GM19468 (cell line): ENCODE data around the gene PAX7.
"Not testable (repeated sequence)": the region's sequence is repeated elsewhere in the genome, so short reads cannot be mapped to it uniquely, and the experiment has no call there.

Source experiments
- ATAC-seq: cut with Tn5 transposase; IDR thresholded peaks from one replicate; pipeline ENCODE4 v1.9.1; 2021; ENCODE audit warnings: mild to moderate bottlenecking, moderate library complexity, moderate number of reproducible peaks; ENCODE audit not compliant: unreplicated experiment; ENCODE audit errors: extremely low read depth

PAX7 gene

DNA sequence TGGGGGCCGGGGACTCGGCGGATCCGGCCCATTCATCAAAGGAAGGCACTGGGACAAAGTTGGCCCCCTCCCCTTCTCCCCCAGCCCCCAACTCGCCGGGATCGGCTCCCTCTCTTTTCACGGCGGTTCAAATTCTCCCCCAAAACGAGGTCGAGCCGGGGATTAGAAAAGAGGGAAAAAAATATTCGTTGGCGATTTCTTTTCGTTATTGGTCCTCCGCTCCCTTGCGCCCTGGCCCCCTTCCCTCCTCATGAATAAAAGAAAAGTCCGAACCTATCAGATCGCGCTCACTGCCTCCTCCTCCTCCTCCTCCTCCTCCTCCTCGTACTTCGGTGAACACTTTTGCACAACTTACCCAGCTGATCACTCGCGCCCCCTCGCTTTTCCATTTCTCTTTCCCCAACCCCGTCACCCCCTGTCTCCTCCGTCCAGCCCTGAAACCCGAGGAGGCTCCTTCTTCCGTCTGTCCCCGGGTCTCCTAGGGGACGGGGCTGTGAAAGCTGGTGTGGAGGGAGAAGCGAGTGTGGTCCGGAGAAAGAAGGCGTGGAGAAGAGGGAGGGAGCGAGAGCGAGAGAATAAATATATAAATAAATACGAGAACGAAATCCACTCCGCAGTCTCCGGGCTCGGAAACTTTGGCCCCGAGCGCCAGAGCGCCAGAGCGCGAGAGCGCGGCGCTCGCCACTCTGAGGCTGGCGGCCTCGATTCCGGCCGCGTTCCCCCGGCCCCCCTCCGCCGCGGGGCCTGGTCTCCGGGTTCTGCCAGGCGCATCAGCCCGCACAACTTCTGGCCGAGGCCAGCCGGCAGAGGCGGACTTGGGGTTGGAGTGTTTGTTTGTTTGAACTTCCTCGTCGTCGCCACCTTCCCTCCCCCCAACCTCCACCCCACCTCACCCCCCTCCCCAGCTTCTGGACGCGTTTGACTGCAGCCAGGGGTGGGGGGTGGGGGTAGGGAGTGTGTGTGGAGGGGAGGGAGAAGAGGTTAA, at the start of gene PAX7:
PAX7 (plus strand) TSS at position 336 of the 985 bp plus-strand sequence. CDS start 758 bp downstream, outside the sequence.
- ATAC-seq, result no peak

DNA sequence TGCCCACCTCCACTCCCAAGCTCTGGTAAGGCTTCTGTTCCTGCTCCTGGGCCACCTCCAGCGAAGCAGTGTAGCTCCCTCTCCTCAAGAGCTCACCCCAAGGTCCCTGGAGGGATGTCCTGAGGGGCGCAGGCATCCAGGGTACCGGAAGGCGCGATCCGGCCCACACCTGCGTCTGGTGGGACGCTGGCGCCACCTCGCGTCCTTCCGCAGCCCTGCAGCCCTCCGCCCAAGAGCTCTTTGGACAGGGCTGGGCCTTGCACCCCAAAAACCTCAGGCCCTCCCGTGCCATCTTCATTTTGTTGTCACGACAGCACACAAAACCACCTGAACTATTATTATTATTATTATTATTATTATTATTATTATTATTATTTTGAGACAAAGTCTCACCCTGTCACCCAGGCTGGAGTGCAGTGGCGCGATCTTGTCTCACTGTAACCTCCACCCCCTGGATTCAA, 49.2 kb upstream of the PAX7 start:
- no peak for ATAC-seq

DNA sequence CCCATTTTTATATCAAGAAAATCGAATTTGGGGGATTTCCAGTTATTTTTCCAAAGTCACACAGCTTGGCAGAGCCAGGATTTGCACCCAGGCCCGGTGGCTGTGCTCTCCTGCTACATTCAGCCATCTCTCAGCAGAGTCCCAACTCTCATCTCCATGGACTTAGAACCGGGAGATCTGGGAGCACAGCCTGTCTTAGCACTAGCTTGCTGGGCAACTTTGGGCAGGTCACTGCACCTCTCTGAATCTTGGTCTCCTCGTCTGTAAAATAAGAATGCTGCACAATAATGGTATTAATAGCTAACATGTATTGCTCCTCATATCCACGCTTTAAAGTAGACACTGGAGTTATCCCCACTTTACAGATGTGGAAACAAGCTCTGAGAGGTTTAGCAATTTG, 47.8 kb upstream of the PAX7 start:
- ATAC-seq, result no peak

DNA sequence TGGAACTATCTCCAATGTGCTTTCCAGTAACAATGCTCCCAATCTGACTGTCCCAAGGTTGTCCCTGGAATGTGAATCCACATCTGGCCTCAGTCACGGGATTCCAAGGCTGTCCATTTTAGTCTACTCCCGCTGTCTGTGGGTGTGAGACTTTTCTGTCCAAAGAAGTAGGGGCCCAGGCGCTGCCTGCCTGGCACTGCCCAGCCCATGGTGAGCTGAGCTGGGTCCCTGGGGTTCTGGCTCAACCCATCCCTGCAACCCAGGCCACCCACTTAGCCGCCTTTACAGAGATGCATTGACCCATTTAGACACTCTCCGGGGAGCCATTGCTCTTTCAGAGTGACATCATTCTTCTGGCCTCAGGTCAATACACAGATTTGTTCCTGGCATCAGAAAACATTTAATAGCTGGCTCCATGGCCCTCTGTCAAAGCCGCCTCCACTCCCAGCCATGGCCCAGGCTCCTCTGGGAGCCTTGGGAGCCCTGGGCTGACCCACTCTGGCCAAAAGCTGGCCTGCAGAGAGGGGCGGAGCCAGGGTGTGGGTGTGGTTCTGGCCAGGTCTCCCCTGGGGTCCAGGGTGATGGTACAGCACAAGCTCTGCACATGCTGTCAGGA, 47.2 kb upstream of the PAX7 start:
- no peak for ATAC-seq

DNA sequence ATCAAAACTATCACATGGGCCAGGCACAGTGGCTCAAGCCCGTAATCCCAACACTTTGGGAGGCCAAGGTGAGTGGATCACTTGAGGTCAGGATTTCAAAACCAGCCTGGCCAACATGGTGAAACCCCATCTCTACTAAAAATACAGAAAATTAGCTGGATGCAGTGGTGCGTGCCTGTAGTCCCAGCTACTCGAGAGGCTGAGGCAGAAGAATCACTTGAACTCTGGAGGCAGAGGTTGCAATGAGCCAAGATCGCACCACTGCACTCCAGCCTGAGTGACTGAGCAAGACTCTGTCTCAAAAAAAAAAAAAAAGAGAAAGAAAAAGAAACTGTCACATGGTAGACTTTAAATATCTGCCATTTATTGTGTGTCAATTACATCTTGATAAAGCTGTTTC, 44.6 kb upstream of the PAX7 start:
- ATAC-seq, result not testable (repeated sequence)

DNA sequence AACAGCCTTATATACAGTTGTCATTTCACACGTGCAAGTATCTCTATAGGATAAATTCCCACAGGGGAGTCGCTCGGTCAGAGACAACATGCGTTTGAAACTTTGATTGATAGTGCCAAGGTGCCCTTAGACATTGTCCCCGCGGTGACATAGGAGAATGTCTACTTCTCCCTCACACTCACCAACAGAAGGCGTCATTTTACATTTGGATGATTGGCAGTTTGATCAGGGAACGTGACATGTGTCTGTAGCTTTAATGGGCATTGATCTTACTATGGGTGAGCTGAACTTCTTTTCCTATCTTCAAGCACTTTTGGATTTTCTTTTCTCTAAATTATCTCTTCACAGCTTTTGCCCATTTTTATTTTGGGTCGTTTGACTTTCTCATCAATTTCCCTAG, 42.6 kb upstream of the PAX7 start:
- ATAC-seq, result no peak

DNA sequence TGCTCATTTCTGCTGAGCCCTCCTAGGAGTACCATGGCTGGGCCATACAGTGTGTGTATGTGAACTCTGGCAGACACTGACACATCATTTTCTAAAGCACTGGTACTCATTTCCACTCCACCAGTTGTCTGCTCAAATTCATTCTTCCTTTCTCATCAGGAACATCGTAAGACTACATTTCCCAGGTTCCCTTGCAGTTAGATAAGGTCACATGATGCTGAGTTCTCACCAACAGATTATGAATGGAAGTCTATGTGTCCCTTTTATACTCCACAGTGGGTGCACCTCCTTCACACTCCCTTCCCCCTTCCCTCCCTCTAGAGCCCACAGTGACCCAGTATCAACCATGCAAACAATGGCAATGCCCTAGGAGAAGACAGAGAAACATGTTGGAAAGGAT, 38.3 kb upstream of the PAX7 start:
- no peak for ATAC-seq

DNA sequence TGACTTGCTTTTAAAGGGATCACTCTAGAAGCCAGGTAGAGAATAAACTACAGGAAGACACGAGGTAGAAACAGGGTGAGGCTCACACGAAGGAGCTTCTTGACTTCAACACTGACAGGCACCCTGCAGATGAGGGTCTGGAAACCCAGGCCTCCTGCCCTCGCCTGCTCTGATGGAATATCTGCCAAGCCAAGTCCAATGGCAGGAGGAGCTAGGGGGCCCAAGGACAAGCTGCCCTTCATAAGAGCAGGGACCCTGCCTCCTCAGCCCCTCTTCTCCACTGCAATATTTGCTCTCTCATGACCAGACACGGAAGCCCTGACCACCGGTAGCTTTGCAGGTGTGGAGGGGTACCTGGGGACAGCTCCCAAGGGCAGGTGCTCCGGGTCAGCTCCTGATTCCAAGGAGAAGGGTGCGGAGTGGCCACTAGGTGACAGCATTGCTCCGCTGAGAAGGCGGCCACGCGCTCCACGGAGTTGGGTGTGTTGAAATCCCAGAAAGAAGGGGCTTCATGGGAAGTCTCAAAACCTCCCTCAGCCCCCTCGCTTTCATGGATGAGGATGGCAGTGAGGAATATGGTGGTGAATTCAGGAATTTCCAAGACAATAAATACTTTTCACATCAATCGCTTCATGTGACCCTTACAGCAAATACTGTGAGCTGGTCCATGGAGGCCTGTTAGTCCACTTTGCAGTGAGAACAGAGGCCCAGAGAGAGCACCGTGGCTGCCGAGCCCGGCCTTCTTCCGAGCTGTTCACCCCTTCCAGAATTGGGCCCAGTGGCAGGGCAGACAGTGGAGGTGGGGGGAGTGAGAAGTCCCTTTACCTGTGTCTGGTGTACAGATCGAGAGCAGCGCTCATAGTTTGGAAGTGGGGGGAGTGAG, 33.2 kb upstream of the PAX7 start:
- ATAC-seq, result no peak

DNA sequence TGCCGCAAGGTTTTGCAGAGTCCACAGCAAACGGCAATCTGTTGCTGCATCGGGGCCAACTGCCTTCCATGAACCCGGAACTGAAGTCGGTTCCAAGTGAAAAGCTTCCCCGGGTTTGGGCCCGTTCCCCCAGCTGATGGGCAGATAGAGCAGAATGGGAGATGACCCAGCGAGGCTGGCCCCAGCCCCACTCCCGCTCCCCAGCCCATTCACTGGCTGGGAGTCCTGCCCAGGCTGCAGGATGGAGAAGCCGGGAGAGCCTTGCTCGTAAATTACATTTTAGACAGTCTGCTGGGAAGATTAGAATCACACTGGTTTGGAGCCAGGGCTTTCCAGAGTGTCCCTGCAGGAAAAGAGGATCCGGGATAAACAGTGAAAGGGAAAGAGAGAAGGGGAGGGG, 31.6 kb upstream of the PAX7 start:
- no peak for ATAC-seq

DNA sequence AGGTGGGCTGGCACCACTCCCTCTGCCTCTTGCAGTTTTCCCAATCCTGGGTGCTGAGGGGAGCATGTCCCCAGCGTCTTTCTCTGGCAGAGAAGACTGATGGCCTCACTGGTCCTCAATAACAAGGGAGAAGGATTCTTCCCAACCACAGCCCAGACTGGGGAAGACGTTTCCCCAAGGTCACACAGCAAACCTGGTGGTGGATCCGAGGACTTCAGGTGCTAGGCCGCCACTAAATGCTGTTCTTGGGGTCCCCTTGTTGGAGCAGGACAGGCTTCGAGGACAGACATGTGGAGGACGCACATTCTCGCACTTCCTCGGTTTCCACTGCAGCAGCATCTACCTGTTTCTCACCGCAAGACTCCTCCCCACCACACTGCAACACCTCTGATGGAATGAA, 30.9 kb upstream of the PAX7 start:
- ATAC-seq, result no peak

DNA sequence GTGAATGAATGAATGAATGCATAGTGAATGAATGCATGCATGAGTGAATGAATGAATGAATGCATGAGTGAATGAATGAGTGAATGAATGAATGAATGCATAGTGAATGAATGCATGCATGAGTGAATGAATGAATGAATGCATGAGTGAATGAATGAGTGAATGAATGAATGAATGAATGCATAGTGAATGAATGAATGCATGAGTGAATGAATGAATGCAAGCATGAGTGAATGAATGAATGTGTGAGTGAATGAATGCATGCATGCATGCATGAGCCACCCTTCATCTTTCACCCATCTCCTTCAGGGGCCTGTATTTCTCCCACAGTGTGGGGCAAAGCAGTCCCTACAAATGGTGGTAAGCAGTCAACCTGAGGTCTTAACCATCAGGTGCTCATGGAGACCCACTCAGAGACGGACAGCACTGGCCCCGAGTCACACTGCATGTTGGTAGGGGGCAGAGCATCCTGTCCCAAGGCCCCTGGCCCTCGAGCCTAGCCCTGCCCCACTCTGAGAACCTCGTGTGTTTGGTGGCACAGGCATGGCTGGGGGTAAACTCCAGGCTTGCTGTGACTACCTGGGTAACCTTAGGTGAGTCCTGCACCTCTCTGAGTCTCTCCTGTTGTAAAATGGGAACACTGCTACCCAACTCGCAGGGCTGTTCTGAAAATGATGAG, 28.0 kb upstream of the PAX7 start:
- no peak for ATAC-seq

DNA sequence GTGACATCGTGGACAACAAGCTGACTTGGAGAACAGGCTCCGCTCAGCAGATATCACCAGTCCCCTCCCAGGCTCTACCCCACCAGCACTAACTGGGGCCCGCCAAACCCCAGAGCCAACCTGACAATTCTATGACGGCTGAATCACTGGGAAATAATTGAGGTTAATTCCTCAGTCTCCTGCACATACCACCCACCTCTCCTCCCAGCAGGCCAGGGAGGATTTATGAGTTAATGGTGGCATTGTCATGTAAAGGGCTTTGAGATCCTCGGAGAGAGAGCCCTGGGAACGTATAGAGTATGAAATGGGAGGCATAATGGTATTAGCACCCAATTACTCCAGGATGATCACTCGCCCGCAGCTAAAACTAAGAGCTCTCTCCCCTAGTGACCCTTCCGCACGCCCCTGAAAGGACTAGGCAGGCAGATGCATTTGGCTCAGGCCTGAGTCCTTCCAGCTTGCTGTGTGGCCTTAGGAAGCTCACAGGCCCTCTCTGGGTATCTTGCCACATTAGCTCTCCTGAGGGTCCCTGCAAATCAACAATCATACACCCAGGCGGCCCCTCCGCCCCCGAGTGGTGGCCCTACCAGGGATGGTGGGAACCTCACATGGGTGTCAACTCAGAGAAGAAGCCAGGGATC, 27.3 kb upstream of the PAX7 start:
- no peak for ATAC-seq

DNA sequence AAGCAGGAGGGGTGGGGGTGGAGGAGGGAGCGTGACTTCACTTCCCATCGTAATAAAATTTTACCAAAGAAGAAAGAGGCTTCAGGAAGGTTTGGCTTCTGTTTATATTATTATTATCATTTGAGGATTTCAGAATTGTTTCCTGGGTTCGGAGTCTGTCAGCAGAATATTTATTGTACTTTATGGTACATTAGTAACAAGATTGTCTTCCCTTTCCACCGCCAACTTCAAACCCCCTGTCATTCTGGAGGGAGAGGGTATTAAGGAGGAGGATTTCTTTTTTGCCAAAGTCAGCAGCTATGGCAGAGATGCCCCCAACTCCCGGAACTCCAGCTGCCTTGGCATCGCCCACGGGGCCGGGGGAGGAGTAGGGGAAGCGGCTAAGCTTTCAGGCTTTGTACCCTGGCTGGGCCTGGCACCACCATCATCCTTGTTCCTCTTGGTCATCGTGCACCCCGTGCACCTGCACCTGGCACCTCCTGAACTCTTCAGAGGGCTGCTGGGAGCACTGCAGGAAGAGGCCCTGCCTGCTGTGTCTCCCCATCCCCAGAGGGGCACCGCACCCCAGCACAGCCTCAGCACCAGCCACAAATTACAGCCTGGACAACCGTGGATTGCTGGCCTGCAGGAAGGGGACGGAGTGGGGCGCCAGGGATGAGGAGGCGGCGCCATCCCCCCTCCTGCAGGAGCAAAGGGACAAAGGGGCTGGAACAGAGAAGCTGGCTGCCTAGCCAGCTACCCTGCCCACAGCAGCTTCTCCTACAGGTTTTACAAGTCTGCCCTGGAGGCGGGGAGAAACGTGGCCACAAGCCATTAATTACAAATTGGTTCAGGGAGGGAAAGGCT, 24.0 kb upstream of the PAX7 start:
- no peak for ATAC-seq

DNA sequence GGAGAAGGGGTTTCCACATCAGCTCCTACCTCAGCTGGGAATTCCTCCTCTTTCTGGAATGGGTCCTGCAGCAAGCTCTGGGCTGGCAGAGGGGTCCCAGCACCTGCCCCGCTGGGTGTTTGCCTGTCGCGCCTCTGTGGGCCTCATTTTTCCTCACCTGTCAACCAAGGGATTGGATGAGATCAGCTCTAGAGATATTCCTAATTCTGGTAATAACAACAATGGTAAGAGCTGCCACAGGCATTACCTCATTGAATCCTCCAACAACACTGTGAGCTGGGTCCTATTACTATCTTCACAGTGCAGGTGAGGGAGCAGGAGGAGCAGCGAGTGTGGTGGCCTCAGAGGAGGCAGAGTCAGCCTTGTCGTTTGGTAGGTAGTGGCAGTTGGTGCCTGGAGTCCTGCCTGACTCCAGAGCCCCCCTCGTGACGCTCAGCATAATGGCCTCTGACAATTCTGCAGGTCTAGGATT, 23.3 kb upstream of the PAX7 start:
- ATAC-seq, result no peak

DNA sequence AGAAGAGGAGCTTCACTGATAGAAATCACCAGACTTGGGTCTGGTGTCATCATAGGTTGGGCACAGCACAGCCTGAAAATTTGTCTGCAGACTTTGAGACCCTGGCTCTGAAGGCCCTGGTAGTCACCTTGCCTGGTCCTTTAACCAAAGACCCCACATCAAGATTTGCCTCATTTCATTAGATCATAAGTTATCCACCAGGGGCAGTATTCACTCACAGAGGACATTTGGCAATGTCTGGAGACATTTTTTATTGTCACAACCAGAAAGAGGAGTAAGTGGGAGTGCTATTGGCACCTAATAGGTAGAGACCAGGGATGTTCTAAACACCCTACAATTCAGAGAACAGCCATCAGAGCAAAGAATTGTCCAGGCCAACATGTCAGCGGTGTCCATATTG, 22.1 kb upstream of the PAX7 start:
- no peak for ATAC-seq

DNA sequence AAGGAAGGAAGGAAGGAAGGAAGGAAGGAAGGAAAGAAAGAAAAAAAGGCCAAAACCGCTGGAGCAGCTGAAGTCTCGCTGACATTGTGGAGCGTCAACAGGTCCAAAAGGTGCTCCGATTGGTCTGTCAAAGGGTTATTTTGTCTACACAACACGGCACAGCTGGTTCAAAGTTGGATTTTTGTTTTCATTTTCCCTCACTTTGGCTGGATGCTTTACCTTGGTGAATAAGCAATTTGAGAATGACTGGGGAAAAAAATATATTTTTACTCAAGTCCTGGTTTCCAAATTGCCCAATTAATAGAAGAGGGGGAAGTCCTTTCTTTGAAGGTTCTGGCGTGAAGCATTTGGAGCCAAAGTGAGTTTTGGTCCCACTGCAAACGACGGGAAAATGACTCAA, 19.3 kb upstream of the PAX7 start:
- no peak for ATAC-seq

DNA sequence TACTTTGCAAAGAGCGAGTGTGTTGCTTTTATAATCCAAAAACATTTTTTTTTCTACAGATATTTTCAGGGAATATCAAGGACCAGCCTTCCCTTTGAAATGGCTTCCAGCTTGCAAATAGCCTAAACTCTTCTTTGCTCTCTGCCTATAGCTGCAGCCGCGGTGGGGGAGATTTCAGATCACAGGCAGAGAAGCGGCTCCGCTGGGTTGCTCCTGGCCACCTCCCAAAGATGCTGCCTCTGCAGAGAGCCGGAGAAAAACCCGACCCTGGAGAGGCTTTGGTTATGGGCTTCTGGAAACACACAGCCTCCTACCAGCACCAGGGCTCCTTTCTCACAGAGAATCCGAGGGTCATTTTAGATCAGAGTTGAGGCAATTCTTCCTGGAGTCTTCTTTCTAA, 18.6 kb upstream of the PAX7 start:
- no peak for ATAC-seq

DNA sequence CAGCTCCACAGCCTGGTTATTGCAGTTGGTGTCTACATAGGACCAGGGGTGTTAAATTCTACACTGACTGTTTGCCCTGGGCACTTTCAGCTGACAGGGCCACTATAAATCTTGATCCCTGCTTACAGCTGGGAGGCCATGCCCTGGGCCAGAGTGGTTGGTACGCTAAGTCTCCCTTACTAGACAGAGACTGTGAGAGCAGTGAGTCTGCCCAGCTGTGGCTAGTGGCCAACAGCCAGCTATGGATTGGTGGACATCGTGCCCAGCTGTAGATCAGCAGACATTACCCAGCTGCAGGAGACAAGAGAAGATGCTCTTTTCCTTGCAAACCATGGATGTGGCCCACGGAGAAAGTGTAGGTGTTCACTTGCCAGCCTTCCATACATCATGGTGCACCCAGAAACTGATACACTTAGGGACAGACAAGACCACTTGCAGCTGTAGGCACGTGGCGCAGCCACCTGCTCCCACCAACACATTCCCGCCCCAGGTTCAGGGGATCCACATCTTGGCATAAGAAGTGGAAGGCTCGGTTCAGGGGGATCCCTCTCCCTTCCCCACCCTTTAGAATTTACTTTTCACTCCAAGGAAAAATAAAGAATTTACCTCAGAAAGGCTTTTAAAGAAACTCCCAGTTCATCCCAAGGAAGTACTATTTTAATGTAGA, 16.4 kb upstream of the PAX7 start:
- no peak for ATAC-seq
